PC-3 (cell line): ENCODE results near the gene RAB30. TPM values are rescaled to one million over a fixed set of nuclear protein-coding genes. Genes with fewer than 3 reads are reported as not detected.

ENCODE experiments used
- ATAC-seq: fragments of 200-7000 bp; cut with Tn5 transposase; 2 replicates; pipeline ENCODE4 v1.9.1; 2020; ENCODE audit warnings: mild to moderate bottlenecking, moderate library complexity
- BruUV-seq: library from RNA; stranded (reverse); fragments of 400-500 nt; replicated peaks from 2 replicates; lab custom pipeline; 2021; lab: Mats Ljungman, UMichigan
- CTCF ChIA-PET: fragments of 300-600 bp; sonication (Branson Sonifier 250); formaldehyde crosslinking; loops from one replicate; lab custom pipeline; 2022; ENCODE audit warnings: antibody characterized with exemption; lab: Charles Lee
- POLR2A ChIA-PET: fragments of 300-600 bp; sonication (Branson Sonifier 250); formaldehyde crosslinking; loops from one replicate; lab custom pipeline; 2022; ENCODE audit warnings: antibody characterized with exemption; ENCODE audit not compliant: unreplicated experiment; lab: Charles Lee
- DNase-seq: peaks from one replicate; pipeline ENCODE4 v3.0.0-alpha.2; 2015
- H2AFZ ChIP-seq: fragments of 300-600 bp; sonication (generic); 2 replicates; pipeline ENCODE4 v1.6.0; 2016; ENCODE audit warnings: antibody characterized with exemption, low read length
- H3F3A ChIP-seq: fragments of 300-600 bp; sonication (generic); one replicate; pipeline ENCODE4 v1.6.0; 2017; ENCODE audit warnings: antibody characterized with exemption, low read length, control low read depth, mild to moderate bottlenecking; ENCODE audit not compliant: unreplicated experiment
- H3K27ac ChIP-seq: fragments of 300-600 bp; sonication (generic); 2 replicates; pipeline ENCODE4 v1.5.1; 2016; ENCODE audit warnings: mild to moderate bottlenecking, low read length
- H3K27me3 ChIP-seq: fragments of 300-600 bp; sonication (generic); 2 replicates; pipeline ENCODE4 v1.6.1; 2016; ENCODE audit warnings: low read length, mixed read lengths
- H3K36me3 ChIP-seq: fragments of 300-600 bp; sonication (generic); 2 replicates; pipeline ENCODE4 v1.6.1; 2016; ENCODE audit warnings: low read depth, mixed run types, low read length, mixed read lengths
- H3K4me1 ChIP-seq: fragments of 300-600 bp; sonication (generic); 2 replicates; pipeline ENCODE4 v1.5.1; 2016; ENCODE audit warnings: low read length; ENCODE audit not compliant: insufficient read depth
- H3K4me2 ChIP-seq: fragments of 300-600 bp; sonication (generic); 2 replicates; pipeline ENCODE4 v1.6.0; 2016; ENCODE audit warnings: low read length
- H3K4me3 ChIP-seq: fragments of 300-600 bp; sonication (generic); 2 replicates; pipeline ENCODE4 v1.5.1; 2016; ENCODE audit warnings: mild to moderate bottlenecking, low read length, mixed read lengths
- H3K79me2 ChIP-seq: fragments of 300-600 bp; sonication (generic); 2 replicates; pipeline ENCODE4 v1.6.1; 2017; ENCODE audit warnings: low read length, mixed read lengths
- H3K9ac ChIP-seq: fragments of 300-600 bp; sonication (generic); 2 replicates; pipeline ENCODE4 v1.6.0; 2016; ENCODE audit warnings: mild to moderate bottlenecking, low read length
- H3K9me2 ChIP-seq: fragments of 300-600 bp; sonication (generic); replicated peaks from 2 replicates; pipeline ENCODE4 v1.6.1; 2016; ENCODE audit warnings: mixed run types, low read length, mixed read lengths
- H3K9me3 ChIP-seq: fragments of 300-600 bp; sonication (generic); 2 replicates; pipeline ENCODE4 v1.6.1; 2016; ENCODE audit warnings: low read length, mixed read lengths
- H4K20me1 ChIP-seq: fragments of 300-600 bp; sonication (generic); 2 replicates; pipeline ENCODE4 v1.6.1; 2016; ENCODE audit warnings: low read length, mixed read lengths
- EZH2 ChIP-seq: fragments of 300-600 bp; sonication (generic); IDR thresholded peaks from one replicate; pipeline ENCODE4 v1.6.1; 2017; ENCODE audit warnings: antibody characterized with exemption, mild to moderate bottlenecking, low read length; ENCODE audit not compliant: unreplicated experiment
- EZH2phosphoT487 ChIP-seq: fragments of 300-600 bp; sonication (generic); IDR thresholded peaks from 2 replicates; pipeline ENCODE4 v1.6.1; 2018; ENCODE audit warnings: mild to moderate bottlenecking, antibody characterized with exemption, low read length, borderline replicate concordance
- intact Hi-C: fragments of 100-400 bp; cut with micrococcal nuclease; formaldehyde crosslinking; loops from 2 replicates; pipeline ENCODE4 v1.9.0; 2023
- total RNA-seq: library from RNA; depleted of rRNA; stranded (reverse); fragments of >200 nt; gene quantifications from 2 replicates; pipeline ENCODE4 v1.2.3, GENCODE V29; 2014
- TF ChIP-seq, protein P1 (sequence below): fragments of 300-600 bp; sonication (generic); conservative IDR thresholded peaks from 2 replicates; pipeline ENCODE4 v1.5.1; 2017; ENCODE audit warnings: antibody characterized with exemption, low read depth, mild to moderate bottlenecking, low read length

The RAB30 gene
- total RNA-seq, 1 experiment from 2014 or later: 6.6 TPM

DNA sequence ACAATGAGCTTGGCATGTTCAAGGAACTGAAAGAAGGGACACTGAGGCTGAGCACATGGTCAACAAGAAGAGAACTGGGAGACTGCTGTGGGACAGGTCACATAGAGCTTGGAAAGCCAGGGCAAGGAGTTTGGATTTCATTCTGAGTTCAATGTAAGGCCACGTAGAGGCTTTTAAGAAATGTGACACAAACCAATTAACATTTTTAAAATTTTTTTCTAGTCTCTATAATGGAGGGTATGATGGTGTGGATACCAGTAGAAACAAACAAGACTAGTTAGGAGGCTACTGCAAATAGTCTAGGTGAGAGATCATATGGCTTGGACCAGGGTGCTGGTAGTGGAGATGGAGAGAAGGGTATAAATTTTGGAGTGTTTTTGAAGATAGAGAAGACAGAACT, 56.7 kb downstream of the RAB30 start:
- no peak for ATAC-seq
- no peaks in the 10 kb centered on the region for H3K9me2 ChIP-seq
- intact Hi-C loops: no loop called here
- no peaks in the 10 kb centered on the region for H3K79me2 ChIP-seq
- no peaks in the 10 kb centered on the region for H4K20me1 ChIP-seq
- H3K4me3 ChIP-seq: no peak overlapping the region
- H3K4me2 ChIP-seq: no peak overlapping the region
- H2AFZ ChIP-seq: no peak overlapping the region
- no peaks in the 10 kb centered on the region; the same call in 1 of the 2 replicates for H3K4me1 ChIP-seq
- ChIA-PET POLR2A (no interaction called here), CTCF (no interaction called here)
- H3K27ac ChIP-seq: no peak overlapping the region
- DNase-seq: no peak
- no peaks in the 10 kb centered on the region for H3K9me3 ChIP-seq
- no peaks in the 10 kb centered on the region for H3K36me3 ChIP-seq
- no TSS peak for BruUV-seq
- no peak for TF ChIP-seq EZH2
- TF ChIP-seq, protein P1, sequence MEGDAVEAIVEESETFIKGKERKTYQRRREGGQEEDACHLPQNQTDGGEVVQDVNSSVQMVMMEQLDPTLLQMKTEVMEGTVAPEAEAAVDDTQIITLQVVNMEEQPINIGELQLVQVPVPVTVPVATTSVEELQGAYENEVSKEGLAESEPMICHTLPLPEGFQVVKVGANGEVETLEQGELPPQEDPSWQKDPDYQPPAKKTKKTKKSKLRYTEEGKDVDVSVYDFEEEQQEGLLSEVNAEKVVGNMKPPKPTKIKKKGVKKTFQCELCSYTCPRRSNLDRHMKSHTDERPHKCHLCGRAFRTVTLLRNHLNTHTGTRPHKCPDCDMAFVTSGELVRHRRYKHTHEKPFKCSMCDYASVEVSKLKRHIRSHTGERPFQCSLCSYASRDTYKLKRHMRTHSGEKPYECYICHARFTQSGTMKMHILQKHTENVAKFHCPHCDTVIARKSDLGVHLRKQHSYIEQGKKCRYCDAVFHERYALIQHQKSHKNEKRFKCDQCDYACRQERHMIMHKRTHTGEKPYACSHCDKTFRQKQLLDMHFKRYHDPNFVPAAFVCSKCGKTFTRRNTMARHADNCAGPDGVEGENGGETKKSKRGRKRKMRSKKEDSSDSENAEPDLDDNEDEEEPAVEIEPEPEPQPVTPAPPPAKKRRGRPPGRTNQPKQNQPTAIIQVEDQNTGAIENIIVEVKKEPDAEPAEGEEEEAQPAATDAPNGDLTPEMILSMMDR: no peak
- no peak for TF ChIP-seq EZH2phosphoT487
- H3K27me3 ChIP-seq: no peaks in the 10 kb centered on the region
- no peak overlapping the region for H3K9ac ChIP-seq
- H3F3A ChIP-seq: no peaks in the 10 kb centered on the region

DNA sequence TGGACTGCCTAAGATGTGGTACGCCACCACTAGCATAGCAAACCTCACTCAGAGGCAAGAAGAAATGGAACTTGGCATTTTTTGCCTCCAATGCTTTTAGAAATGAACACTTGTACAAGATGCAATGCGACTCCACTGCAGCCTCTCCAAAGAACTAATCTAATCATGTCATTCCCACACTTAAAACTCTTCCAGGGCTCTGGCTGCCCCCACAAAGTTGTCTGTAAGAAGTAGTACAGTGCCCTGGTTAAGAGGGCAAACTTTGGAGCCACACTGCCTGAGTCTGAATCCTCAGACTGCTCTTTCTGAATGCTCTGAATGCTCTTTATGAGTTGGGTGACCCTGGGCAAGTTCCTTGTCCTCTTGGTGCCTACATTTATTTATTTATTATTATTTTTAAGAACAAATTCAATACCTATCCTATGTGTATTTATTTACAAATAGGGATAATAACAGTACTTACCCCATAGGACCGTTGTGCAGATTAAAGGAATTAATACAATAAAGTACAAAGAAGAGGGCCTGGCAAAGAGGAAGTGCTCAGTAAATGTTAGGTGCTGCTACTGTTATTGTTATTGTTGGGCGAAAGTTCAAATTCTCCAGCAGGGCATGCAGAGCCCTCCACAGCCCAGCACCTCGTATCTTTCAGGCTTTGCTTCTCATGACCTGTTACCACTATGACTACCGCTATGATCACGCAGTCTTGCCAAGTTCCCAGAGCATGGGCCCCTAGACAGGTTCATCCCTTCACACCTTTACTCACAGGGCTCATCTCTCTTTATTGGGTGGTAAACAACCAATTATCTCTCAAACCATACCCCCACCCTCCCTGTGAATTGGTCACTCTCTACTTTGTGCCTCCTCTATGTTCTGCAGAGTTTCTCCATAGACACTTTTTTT, 59.3 kb downstream of the RAB30 start:
- BruUV-seq: no TSS peak
- H3K4me2 ChIP-seq: no peak overlapping the region
- no peaks in the 10 kb centered on the region for H3K9me3 ChIP-seq
- ATAC-seq (no peak), DNase-seq (no peak)
- no peak overlapping the region for H3K9ac ChIP-seq
- intact Hi-C loops: no loop called here
- H3K4me3 ChIP-seq: no peak overlapping the region
- no peaks in the 10 kb centered on the region for H3F3A ChIP-seq
- TF ChIP-seq EZH2phosphoT487: no peak
- TF ChIP-seq, protein P1: no peak
- TF ChIP-seq EZH2: no peak
- H4K20me1 ChIP-seq: no peaks in the 10 kb centered on the region
- no peak overlapping the region for H3K27ac ChIP-seq
- peaks cover 6% of the 10 kb centered on the region; the same call in 1 of the 2 replicates for H3K4me1 ChIP-seq
- no peaks in the 10 kb centered on the region for H3K27me3 ChIP-seq
- H3K9me2 ChIP-seq: no peaks in the 10 kb centered on the region
- CTCF ChIA-PET: no interaction called here
- H3K36me3 ChIP-seq: no peaks in the 10 kb centered on the region
- no peak overlapping the region for H2AFZ ChIP-seq
- POLR2A ChIA-PET: no interaction called here
- H3K79me2 ChIP-seq: no peaks in the 10 kb centered on the region
